GM18907 (cell line): Measurements from ENCODE around the gene NUDT1.
A peak's percentile ranks its signal among the peaks of the same experiment; 100 is the strongest.

ENCODE experiments used
- ATAC-seq: cut with Tn5 transposase; IDR thresholded peaks from one replicate; pipeline ENCODE4 v1.9.1; 2021; ENCODE audit warnings: mild to moderate bottlenecking, moderate library complexity; ENCODE audit not compliant: unreplicated experiment

Gene NUDT1

GRCh38 chr7:2204446-2204845 is 37.6 kb upstream of the NUDT1 start:
- ATAC-seq, result no peak

DNA sequence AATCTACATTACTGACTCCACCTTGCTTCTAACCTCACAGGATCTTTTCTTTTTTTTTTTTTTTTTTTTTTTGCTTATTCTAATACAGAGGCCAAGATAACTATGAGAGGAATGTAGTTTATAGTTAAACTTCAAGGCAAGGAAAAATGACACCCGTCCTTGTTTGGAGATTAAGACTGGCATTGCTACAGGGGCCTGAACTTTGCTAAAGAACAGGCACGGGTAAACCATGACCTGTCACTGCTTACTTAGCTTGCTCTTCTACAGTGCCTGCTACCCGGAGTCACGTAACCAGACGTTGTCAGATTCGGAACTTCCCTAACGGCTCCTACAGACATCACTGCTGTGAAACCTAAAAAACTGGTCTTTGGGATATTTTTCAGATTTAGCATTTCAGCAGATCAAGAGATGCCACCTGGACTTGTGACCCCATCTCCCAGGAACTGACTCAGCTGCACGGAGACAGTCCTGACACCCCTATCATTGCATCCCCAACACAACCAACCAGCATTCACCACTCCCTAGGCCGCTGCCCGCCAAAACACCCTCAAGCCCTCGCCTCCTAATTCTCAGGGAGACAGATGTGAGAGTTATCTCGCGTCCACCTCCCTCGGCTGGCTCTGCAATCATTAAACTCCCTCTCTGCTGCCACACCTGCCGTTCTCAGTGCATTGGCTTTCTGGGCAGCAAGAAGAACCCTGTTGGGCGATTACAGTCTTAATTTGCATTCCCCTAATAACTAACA is 36.8 kb upstream of the NUDT1 start:
- ATAC-seq, result no peak

DNA sequence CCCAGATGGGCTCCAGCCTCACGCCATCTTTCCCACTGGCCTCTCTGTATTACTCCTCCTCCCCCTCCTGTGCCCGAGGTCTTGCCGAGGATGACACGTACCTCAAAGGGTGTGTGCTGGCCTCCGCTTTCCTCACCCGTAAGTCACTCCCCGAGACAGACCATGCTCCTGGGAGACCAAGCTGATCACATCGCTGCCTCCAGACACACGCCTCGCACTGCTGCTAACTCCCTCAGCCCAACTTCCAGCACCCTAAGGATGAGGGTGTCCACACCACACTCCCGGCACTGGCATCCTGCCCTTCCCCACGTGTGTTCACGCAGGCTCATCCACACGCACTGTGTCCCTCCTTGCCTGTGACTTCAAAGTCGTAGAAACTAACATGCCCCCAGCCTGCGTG is 33.3 kb upstream of the NUDT1 start:
- no peak for ATAC-seq

GRCh38 chr7:2209146-2209960 is 32.7 kb upstream of the NUDT1 start:
- ATAC-seq, result peak; percentile 52

- peak; percentile 4 for ATAC-seq
These were observed 32.1 kb upstream of the NUDT1 start for GRCh38 chr7:2209961-2210323.

GRCh38 chr7:2210551-2211258 is 31.3 kb upstream of the NUDT1 start:
- ATAC-seq, result no peak

DNA sequence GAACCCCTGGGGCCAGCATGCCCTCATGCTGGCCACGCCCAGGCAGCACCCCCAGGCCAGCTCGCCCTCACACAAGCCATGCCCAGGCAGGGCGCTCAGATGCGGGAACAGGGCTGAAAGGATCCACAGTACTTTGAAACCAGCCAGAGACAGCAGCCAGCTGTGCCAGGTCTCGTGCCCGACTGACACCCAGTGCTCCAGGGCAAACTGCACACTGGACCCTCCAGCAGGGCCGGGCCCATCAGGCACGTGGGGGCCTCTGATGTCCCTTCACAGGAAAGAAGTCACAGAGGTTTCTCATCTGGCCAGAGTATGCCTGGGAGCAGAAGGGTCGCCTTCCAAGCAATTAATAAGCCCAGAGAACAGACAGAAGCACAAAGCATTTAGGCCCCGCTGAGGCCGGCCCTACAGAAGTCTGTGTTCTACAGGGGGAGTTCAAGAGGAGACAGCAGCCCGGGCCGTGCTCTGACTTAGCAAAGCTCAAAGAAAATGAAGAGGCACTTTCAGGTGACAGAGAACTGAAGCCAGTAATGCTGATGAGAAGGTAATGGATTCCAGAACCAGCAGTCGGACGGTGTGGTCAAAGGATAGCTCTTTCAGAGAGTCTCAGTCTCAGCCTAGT is 30.7 kb upstream of the NUDT1 start:
- ATAC-seq, result no peak

DNA sequence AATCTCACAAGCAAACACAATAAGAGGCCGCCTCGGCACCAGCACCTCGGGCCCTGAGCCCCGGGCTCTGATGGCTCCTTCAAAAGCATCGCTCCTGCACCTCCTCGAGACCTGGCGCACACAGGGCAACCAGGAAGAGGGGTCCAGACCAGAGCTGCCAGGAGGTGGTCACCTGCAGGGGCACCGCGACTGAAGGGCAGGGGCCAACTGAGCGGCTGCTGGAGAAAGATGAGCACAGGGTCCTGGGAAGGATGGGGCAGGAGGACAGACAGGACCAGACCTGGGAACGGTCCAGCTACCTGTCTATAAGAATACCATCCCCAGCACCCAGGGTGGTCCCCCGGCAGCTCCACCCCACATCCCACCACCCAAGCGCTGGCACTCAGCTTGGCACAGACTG is 30.1 kb upstream of the NUDT1 start:
- no peak for ATAC-seq

DNA sequence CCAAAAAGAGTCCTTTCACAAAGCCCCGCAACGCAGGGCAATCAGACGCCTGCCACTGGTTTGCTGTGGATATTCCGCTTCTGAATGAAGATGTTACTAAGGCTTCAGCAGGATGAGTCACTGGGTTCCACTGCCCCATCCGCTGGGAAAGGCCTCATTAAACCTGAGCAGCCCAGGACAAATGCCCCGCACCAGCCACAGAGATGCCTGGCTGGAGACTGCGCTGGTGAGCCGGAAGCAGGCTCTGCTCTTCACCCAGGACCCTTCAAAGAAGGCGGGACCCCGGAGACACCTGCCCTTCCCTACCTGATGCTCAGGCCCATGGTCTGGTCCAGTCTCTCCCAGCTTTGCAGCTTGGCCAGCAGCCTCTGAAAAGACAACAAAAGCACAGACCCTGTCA is 29.1 kb upstream of the NUDT1 start:
- ATAC-seq, result no peak

DNA sequence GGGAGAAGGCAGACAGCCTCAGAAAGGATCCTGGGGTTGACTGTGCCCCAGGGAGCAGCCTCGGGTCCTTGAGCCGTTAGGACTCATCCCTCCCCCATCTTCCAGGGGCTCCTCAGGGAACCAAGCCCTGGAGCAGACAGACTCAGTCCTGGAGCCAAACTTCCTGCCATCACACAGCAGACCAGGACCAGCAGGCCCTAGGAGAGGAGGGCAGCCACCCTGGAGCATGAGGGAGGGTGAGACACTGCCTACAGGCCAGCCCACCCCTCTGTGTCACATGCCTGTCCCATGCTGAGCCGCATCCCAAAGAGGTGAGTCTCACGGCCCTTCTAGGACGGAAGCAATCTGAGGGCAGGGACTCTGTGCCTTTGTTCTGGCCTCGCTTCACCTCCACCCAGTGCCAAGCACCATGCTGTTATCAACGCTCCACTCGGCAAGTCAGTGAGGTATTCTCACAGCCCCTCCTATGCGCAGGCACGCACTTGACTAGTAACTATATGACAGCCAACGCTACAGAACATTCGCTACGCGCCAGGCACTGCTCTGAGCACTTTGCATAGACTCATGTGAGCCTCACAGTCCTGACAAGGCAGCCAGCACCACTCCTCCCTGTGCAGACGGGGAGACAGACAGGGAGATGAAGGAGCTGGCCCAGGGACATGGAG is 28.3 kb upstream of the NUDT1 start:
- no peak for ATAC-seq

- ATAC-seq, result no peak
These were observed 27.4 kb upstream of the NUDT1 start for GRCh38 chr7:2214636-2215035.

DNA sequence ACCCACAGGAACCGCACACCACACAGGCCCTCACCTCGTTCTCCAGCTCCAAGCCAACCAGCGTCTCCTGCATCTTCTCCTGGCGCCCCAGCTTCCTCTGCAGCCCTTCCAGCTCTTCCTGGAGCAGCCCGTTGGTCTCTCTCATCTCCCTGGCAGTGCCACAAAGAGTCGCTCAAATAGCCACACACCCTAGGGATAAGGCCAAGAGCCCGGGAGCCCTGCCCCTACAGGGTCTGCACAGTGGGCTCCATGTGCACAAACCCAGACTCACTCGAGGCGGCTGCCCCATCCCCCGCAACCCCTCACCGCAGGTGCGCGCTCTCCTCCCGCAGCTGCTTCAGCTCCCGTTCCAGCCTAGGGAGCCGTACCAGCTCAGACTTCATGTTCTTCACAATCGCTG is 26.2 kb upstream of the NUDT1 start:
- no peak for ATAC-seq

DNA sequence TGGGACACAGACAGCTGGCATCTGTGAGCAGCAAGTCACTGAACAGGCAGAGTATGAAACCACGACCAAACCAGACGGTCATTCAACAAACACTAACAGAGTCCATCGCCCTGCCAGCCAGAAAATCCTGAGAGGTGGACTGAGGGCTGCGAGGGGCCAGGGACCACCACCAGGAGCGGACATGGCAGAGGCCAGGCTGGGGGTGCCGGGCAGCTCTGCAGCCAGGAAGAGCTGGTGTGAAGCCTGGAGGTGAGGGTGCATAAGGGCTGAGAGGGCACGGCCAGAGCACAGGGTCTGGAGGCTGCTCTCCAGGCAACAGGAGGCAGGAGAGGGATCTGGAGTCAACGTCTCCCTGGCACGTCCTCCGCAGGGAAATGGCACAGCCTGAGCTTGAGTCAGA is 24.8 kb upstream of the NUDT1 start:
- no peak for ATAC-seq

DNA sequence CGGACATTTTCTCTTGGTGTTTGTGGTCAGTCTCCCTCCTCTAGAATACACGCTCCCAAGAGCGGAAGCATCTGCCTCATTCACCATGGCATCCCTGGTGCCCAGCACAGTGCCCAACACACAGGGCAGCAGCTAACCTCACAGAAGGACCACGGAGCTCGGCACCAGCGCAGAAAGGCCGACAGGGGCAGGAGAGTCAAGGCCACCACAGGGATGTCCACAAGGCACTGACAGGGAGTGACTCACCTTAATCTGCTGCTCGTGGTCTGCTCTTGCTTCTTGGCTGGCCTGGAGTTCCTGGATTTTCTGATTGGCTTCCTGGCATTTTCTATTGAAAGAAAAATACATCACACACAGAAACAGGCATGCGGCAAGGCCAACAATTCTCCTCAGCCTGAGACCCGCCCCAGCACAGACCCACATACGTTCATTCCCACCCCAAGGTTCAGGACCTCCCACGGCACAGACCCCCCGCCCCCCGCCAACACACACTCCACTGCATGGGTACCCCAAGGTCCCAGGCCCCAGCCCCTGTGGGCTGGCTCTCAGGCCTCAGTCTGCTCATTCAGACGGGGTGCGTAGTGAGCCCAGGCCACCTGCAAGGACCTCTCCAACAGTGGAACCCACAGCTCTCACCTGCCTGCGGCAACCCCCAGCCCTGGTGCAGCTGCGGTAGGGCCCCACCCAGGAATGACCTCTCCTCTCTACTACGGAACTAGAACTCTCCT is 24.1 kb upstream of the NUDT1 start:
- no peak for ATAC-seq

GRCh38 chr7:2218444-2218785 is 23.6 kb upstream of the NUDT1 start:
- no peak for ATAC-seq

GRCh38 chr7:2219136-2219535 is 22.9 kb upstream of the NUDT1 start:
- ATAC-seq, result no peak

GRCh38 chr7:2219606-2220005 is 22.4 kb upstream of the NUDT1 start:
- no peak for ATAC-seq

DNA sequence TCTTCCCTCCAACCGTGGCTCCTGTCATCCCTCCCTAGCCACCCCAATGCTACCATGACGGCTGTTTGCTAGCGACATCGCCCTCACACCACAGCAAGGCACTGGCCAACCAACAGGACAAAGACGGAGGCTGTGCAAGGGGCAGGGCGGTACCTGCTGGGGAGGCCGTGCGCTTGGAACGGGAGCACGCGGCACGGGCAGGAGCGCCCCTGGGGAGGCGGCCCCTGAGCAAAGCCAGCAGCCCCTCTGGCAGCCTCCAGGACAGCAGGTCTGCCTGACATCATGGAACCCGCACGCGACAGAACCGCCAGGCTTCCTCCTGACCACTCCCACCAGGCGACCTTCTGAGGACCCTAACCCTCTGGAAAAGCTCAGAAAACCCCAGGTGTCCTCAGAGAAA is 22.0 kb upstream of the NUDT1 start:
- ATAC-seq, result no peak

DNA sequence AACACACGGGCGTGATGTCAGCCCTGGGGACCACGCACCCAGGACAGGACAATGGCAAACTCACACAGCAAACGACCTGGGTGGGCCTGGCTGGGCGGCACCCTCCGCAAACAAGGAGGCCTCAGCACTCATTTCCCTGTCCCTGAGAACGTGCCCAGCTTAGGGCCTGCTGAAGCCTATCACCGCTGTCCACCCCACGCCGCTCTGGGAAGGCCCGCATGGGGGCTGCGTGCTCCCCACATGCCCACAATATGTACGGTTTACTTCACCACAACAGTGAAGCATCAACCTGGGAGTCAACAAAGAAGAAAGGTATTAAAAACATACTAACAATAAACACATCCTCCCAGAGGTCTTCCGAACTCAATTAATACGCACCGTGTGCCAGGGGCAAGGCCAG is 21.5 kb upstream of the NUDT1 start:
- ATAC-seq, result no peak

GRCh38 chr7:2220954-2221353 is 21.1 kb upstream of the NUDT1 start:
- ATAC-seq, result no peak
